SU-DHL-6 (cell line): ENCODE measurements around the gene RARG.
A peak's percentile ranks its signal among the peaks of the same experiment; 100 is the strongest.

Experiments
- H2AFZ ChIP-seq: fragments of 200-600 bp; sonication (generic); 2 replicates; pipeline ENCODE4 v1.6.1; 2014; ENCODE audit warnings: low read depth, mild to moderate bottlenecking, moderate library complexity, mixed read lengths, antibody characterized with exemption, low read length; ENCODE audit not compliant: severe bottlenecking
- H3F3A ChIP-seq: fragments of 200-600 bp; shearing (Covaris generic); 2 replicates; pipeline ENCODE4 v1.6.0; 2016; ENCODE audit warnings: antibody characterized with exemption, mild to moderate bottlenecking; ENCODE audit not compliant: insufficient read depth
- H3K27ac ChIP-seq: fragments of 200-600 bp; sonication (generic); 2 replicates; pipeline ENCODE4 v1.5.1; 2016; ENCODE audit warnings: low read depth, mild to moderate bottlenecking, low read length, moderate library complexity, mixed read lengths
- H3K27me3 ChIP-seq: fragments of 200-600 bp; sonication (generic), shearing (Covaris generic); 2 replicates; pipeline ENCODE4 v1.6.0; 2014; ENCODE audit warnings: mild to moderate bottlenecking, low read length
- H3K36me3 ChIP-seq: fragments of 200-600 bp; sonication (generic); 2 replicates; pipeline ENCODE4 v1.6.1; 2014; ENCODE audit warnings: mild to moderate bottlenecking, low read length, mixed read lengths
- H3K4me2 ChIP-seq: fragments of 300-600, 200-600 bp; shearing (Covaris generic), sonication (generic); 2 replicates; pipeline ENCODE4 v1.6.0; 2014; ENCODE audit warnings: low read length, low read depth, mild to moderate bottlenecking; ENCODE audit not compliant: poor library complexity, severe bottlenecking
- H3K4me3 ChIP-seq: fragments of 200-600 bp; sonication (generic); 2 replicates; pipeline ENCODE4 v1.5.1; 2014; ENCODE audit warnings: antibody characterized with exemption, low read length, mild to moderate bottlenecking, mixed read lengths; ENCODE audit not compliant: insufficient read depth, poor library complexity, severe bottlenecking
- H3K79me2 ChIP-seq: fragments of 200-600 bp; sonication (generic); 2 replicates; pipeline ENCODE4 v1.6.1; 2014; ENCODE audit warnings: mild to moderate bottlenecking, low read length, moderate library complexity; ENCODE audit not compliant: insufficient read depth
- H3K9ac ChIP-seq: fragments of 200-600 bp; sonication (generic); 2 replicates; pipeline ENCODE4 v1.7.0; 2014; ENCODE audit warnings: mild to moderate bottlenecking, low read length
- H3K9me2 ChIP-seq: fragments of 200-600 bp; sonication (generic); replicated peaks from 2 replicates; pipeline ENCODE4 v1.6.1; 2014; ENCODE audit warnings: low read length; ENCODE audit not compliant: insufficient read depth
- H3K9me3 ChIP-seq: fragments of 200-600 bp; sonication (generic); 2 replicates; pipeline ENCODE4 v1.6.1; 2014; ENCODE audit warnings: low read length, mixed read lengths; ENCODE audit not compliant: insufficient read depth
- H4K20me1 ChIP-seq: fragments of 200-600 bp; sonication (generic); 2 replicates; pipeline ENCODE4 v1.6.1; 2014; ENCODE audit warnings: low read depth, mild to moderate bottlenecking, antibody characterized with exemption, low read length, moderate library complexity, mixed read lengths
- CTCF ChIP-seq: fragments of 200-600 bp; sonication (generic); IDR thresholded peaks from one replicate; pipeline ENCODE4 v1.5.1; 2017; ENCODE audit warnings: antibody characterized with exemption, mild to moderate bottlenecking, low read length, moderate library complexity; ENCODE audit not compliant: insufficient read depth, poor library complexity, severe bottlenecking
- EZH2phosphoT487 ChIP-seq: fragments of 200-600 bp; sonication (generic), shearing (Covaris generic); conservative IDR thresholded peaks from 2 replicates; pipeline ENCODE4 v1.6.1; 2018; ENCODE audit warnings: mild to moderate bottlenecking, antibody characterized with exemption, low read length, moderate library complexity, mixed read lengths

The RARG gene

GRCh38 chr12:53255996-53256395 lies 24.0 kb upstream of the RARG start:
- TF ChIP-seq CTCF (no peak), EZH2phosphoT487 (no peak)
- H3K36me3 ChIP-seq: no peaks in the 10 kb centered on the region
- peaks cover 9% of the 10 kb centered on the region for H3K79me2 ChIP-seq
- H3K4me3 ChIP-seq: no peak overlapping the region
- H3K27ac ChIP-seq: peak overlapping the region; percentile 59
- H2AFZ ChIP-seq: peak overlapping the region; percentile 4
- H3F3A ChIP-seq: no peaks in the 10 kb centered on the region; the same call in 1 of the 2 replicates
- H3K9me2 ChIP-seq: no peaks in the 10 kb centered on the region
- peak overlapping the region; percentile 24 for H3K9ac ChIP-seq
- peak overlapping the region; percentile 52 for H3K4me2 ChIP-seq
- H4K20me1 ChIP-seq: no peaks in the 10 kb centered on the region
- H3K9me3 ChIP-seq: no peaks in the 10 kb centered on the region
- no peaks in the 10 kb centered on the region for H3K27me3 ChIP-seq

GRCh38 chr12:53254816-53255545 lies 23.0 kb upstream of the RARG start:
- Histone ChIP-seq H3K27ac (peak overlapping the region; percentile 59), H3K9me3 (no peaks in the 10 kb centered on the region), H4K20me1 (no peaks in the 10 kb centered on the region), H3K9me2 (no peaks in the 10 kb centered on the region), H3K4me3 (no peak overlapping the region), H3K27me3 (no peaks in the 10 kb centered on the region), H3K79me2 (peaks cover 9% of the 10 kb centered on the region), H2AFZ (no peak overlapping the region), H3K4me2 (peak overlapping the region; percentile 52), H3F3A (no peaks in the 10 kb centered on the region; the same call in 1 of the 2 replicates), H3K36me3 (no peaks in the 10 kb centered on the region), H3K9ac (peak overlapping the region; percentile 24; the same call in 1 of the 2 replicates)
- TF ChIP-seq CTCF (no peak), EZH2phosphoT487 (no peak)

GRCh38 chr12:53253298-53253697 lies 21.3 kb upstream of the RARG start:
- no peak for TF ChIP-seq EZH2phosphoT487
- no peak for TF ChIP-seq CTCF
- Histone ChIP-seq H3K4me3 (no peak overlapping the region), H4K20me1 (no peaks in the 10 kb centered on the region), H3K27me3 (no peaks in the 10 kb centered on the region), H3K27ac (no peak overlapping the region), H3K9me3 (no peaks in the 10 kb centered on the region), H3K4me2 (peak overlapping the region; percentile 88), H3F3A (no peaks in the 10 kb centered on the region; the same call in 1 of the 2 replicates), H3K79me2 (peaks cover 9% of the 10 kb centered on the region), H3K9me2 (no peaks in the 10 kb centered on the region), H2AFZ (no peak overlapping the region), H3K36me3 (no peaks in the 10 kb centered on the region), H3K9ac (no peak overlapping the region; the same call in 1 of the 2 replicates)
